HepG2 (cell line): Measurements from ENCODE around the gene SPTB. TPM values are rescaled to one million over a fixed set of nuclear protein-coding genes. Genes with fewer than 3 reads are reported as not detected.

Experiments used
- ATAC-seq: fragments of 200-7000 bp; cut with Tn5 transposase; 3 replicates; pipeline ENCODE4 v1.9.1; 2020; ENCODE audit warnings: mild to moderate bottlenecking, moderate library complexity
- BruUV-seq: library from RNA; stranded (reverse); fragments of 400-500 nt; replicated peaks from 2 replicates; lab custom pipeline; 2021; lab: Mats Ljungman, UMichigan
- CTCF ChIA-PET: fragments of 300-600 bp; formaldehyde crosslinking; extraction: SDS; loops from one replicate; lab custom pipeline; 2021; ENCODE audit warnings: low total read pairs, inconsistent platforms, low intra/inter-chr PET ratio; lab: Yijun Ruan, JAX
- POLR2A ChIA-PET: fragments of 350-600 bp; sonication (Branson Sonifier 250); formaldehyde crosslinking; loops from one replicate; lab custom pipeline; 2020; ENCODE audit warnings: antibody characterized with exemption, inconsistent platforms; lab: Yijun Ruan, JAX
- DNase-seq: peaks from one replicate; pipeline ENCODE4 v3.0.0-alpha.2; 2015; ENCODE audit warnings: low spot score
- FAIRE-seq: peaks from 3 replicates; lab custom pipeline; 2011; peaks lifted over from hg19 to GRCh38; lab: Jason Lieb, UNC
- H2AFZ ChIP-seq: one replicate; pipeline ENCODE4 v1.6.1; 2011; ENCODE audit warnings: low read length, inconsistent platforms
- H3K27ac ChIP-seq: fragments of 300-600 bp; 3 replicates; pipeline ENCODE4 v1.8.0; 2011; ENCODE audit warnings: mixed run types, mild to moderate bottlenecking, mixed read lengths, low read length, inconsistent platforms; ENCODE audit not compliant: insufficient read depth; ENCODE audit errors: extremely low read length
- H3K27me3 ChIP-seq, 2 experiments: fragments of 200-600 bp in 1 of 2; 2 replicates in 1 of 2; 3 replicates in 1 of 2; pipeline versions ENCODE4 v1.6.0 to v1.8.0; 2011; ENCODE audit warnings: low read length in 2 of 2, mild to moderate bottlenecking in 2 of 2, moderate library complexity in 2 of 2, inconsistent platforms in 1 of 2; ENCODE audit not compliant: insufficient read depth in 2 of 2, control insufficient read depth in 1 of 2
- H3K36me3 ChIP-seq, 2 experiments: fragments of 200-600 bp in 1 of 2; replicated peaks in 1 of 2; 2 replicates in 1 of 2; 3 replicates in 1 of 2; pipeline versions ENCODE4 v1.5.1 to v1.8.0; 2011; ENCODE audit warnings: low read length in 2 of 2, inconsistent platforms in 1 of 2; ENCODE audit not compliant: insufficient read depth in 2 of 2, control insufficient read depth in 1 of 2
- H3K4me1 ChIP-seq: 2 replicates; pipeline ENCODE4 v1.5.1; 2012; ENCODE audit warnings: low read length, inconsistent platforms; ENCODE audit not compliant: insufficient read depth
- H3K4me2 ChIP-seq: 2 replicates; pipeline ENCODE4 v1.6.0; 2011; ENCODE audit warnings: low read depth, low read length, inconsistent platforms
- H3K4me3 ChIP-seq, 3 experiments: fragments of 200-600 bp in 1 of 3; sonication (generic), shearing (Covaris generic) in 1 of 3; replicated peaks in 1 of 3; 2 replicates each; pipeline ENCODE4 v1.5.1; 2011 to 2016; ENCODE audit warnings: low read length in 3 of 3, inconsistent platforms in 2 of 3, low read depth in 2 of 3, mild to moderate bottlenecking in 2 of 3, control low read depth in 1 of 3, mixed read lengths in 1 of 3; ENCODE audit not compliant: insufficient read depth in 1 of 3
- H3K79me2 ChIP-seq: one replicate; pipeline ENCODE4 v1.6.1; 2011; ENCODE audit warnings: low read length, inconsistent platforms; ENCODE audit not compliant: insufficient read depth
- H3K9ac ChIP-seq: 2 replicates; pipeline ENCODE4 v1.6.0; 2011; ENCODE audit warnings: mild to moderate bottlenecking, low read depth, low read length, inconsistent platforms; ENCODE audit not compliant: insufficient read depth
- H3K9me3 ChIP-seq: 2 replicates; pipeline ENCODE4 v1.5.1; 2012; ENCODE audit warnings: mild to moderate bottlenecking, low read length
- H4K20me1 ChIP-seq: 2 replicates; pipeline ENCODE4 v1.6.0; 2011; ENCODE audit warnings: inconsistent platforms, mild to moderate bottlenecking, low read length, moderate library complexity; ENCODE audit not compliant: insufficient read depth
- DNMT1 ChIP-seq: sonication (generic); formaldehyde crosslinking; IDR thresholded peaks from 2 replicates; pipeline ENCODE4 v1.5.1; 2020; ENCODE audit warnings: mild to moderate bottlenecking, missing genetic modification reagents
- FOSL1 ChIP-seq: sonication (generic); formaldehyde crosslinking; IDR thresholded peaks from 2 replicates; pipeline ENCODE4 v1.9.0; 2021; ENCODE audit warnings: missing genetic modification reagents, borderline replicate concordance
- HMG20B ChIP-seq: conservative IDR thresholded peaks from 2 replicates; pipeline ENCODE4 v1.6.1; 2016; ENCODE audit warnings: missing genetic modification reagents, missing compliant biosample characterization
- ZBTB2 ChIP-seq: sonication (generic); formaldehyde crosslinking; IDR thresholded peaks from 2 replicates; pipeline ENCODE4 v1.8.0; 2022; ENCODE audit warnings: low read depth, missing genetic modification reagents
- ZFP36 ChIP-seq: fragments of 150-350 bp; IDR thresholded peaks from 2 replicates; pipeline ENCODE4 v1.6.1; 2018; ENCODE audit warnings: borderline replicate concordance, low read length, low read depth; ENCODE audit not compliant: partially characterized antibody
- ZNF292 ChIP-seq: sonication (generic); formaldehyde crosslinking; IDR thresholded peaks from 2 replicates; pipeline ENCODE4 v1.8.1; 2022; ENCODE audit warnings: mild to moderate bottlenecking, low read depth, missing genetic modification reagents, borderline replicate concordance
- WGBS: methylation state at CpG from one replicate; pipeline ENCODE4 v1.1.6; 2017; ENCODE audit warnings: low lambda C conversion rate; 5-methylcytosine and 5-hydroxymethylcytosine counted together
- in situ Hi-C: cut with HindIII; loops from 2 replicates; pipeline ENCODE4 v1.10.0; 2017; ENCODE audit warnings: low pct_unique_long_range_greater_than_20kb; ENCODE audit not compliant: extremely low pct_ligation_motif_present
- intact Hi-C: fragments of 100-400 bp; cut with micrococcal nuclease; formaldehyde crosslinking; loops from one replicate; pipeline ENCODE4 v1.10.0; 2022; ENCODE audit not compliant: unreplicated experiment
- polyA plus RNA-seq, 8 experiments: library from polyadenylated mRNA; depleted of rRNA in 3 of 8; stranded (reverse) in 7 of 8; unstranded in 1 of 8; fragments of >200 nt; fragmentation: Illumina TruSeq in 4 of 8; extraction: Trizol in 4 of 8; gene quantifications; 2 replicates each; pipeline versions ENCODE4 v1.2.1 to v1.2.3, GENCODE V29; 2011 to 2016; ENCODE audit warnings: low read depth in 4 of 8, missing spikeins in 1 of 8, mixed read lengths in 1 of 8; ENCODE audit not compliant: insufficient read depth in 1 of 8
- total RNA-seq, 5 experiments: library from RNA; depleted of rRNA; stranded (reverse); fragments of >200 nt; fragmentation: Illumina TruSeq; extraction: Trizol; gene quantifications; 2 replicates each; pipeline ENCODE4 v1.2.3, GENCODE V29; 2016; ENCODE audit warnings: low read depth in 1 of 5
- TF ChIP-seq, protein P1 (sequence below): sonication (generic); formaldehyde crosslinking; IDR thresholded peaks from 2 replicates; pipeline ENCODE4 v1.8.1; 2023; ENCODE audit warnings: missing genetic modification reagents, inconsistent platforms, borderline replicate concordance
- TF ChIP-seq, protein P2 (sequence below): sonication (generic); formaldehyde crosslinking; IDR thresholded peaks from 2 replicates; pipeline ENCODE4 v1.9.0; 2021; ENCODE audit warnings: missing genetic modification reagents, borderline replicate concordance

The SPTB gene
- total and polyA plus RNA-seq, 2 of the 13 experiments (the other 11 are each of a cell fraction or from before 2014, with no cell fraction given): 0.01 to 0.02 TPM

DNA sequence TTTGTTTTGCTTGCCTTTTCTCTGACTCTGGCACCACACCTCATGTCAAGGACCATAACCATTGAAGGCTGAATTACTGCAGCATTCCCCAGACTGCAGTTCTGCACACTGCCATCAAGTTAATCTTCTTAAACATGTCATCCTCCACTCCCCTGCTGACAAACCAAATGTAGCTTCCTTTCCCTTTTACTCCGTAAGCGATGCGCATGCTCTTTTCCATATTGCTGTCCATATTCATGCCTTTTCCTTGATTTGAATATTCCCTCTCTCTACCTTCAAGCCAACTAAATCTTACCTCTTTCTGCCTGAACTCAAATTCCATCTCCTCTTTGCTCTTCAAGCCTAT, 49.3 kb upstream of the SPTB start:
- H3K4me1 ChIP-seq: peaks cover 33% of the 10 kb centered on the region
- H2AFZ ChIP-seq: no peak overlapping the region
- no peak overlapping the region for H3K9ac ChIP-seq
- FAIRE-seq: no peak
- no peaks in the 10 kb centered on the region for H3K27me3 ChIP-seq
- in situ Hi-C loops: no loop called here
- CTCF ChIA-PET: no interaction called here
- 97% methylated on average over 3 of the region's 3 CpGs for WGBS
- BruUV-seq: no TSS peak
- H3K36me3 ChIP-seq: peaks cover 14 to 52% of the 10 kb centered on the region in 2 experiments
- H3K27ac ChIP-seq: no peak overlapping the region
- H3K4me2 ChIP-seq: no peak overlapping the region
- no peak overlapping the region for H3K4me3 ChIP-seq
- no peaks in the 10 kb centered on the region for H4K20me1 ChIP-seq
- intact Hi-C loops: no loop called here
- H3K79me2 ChIP-seq: no peaks in the 10 kb centered on the region
- ATAC-seq: no peak
- POLR2A ChIA-PET: no interaction called here
- TF ChIP-seq HMG20B (CRISPR knock-in tag) (no peak), DNMT1 (CRISPR knock-in tag) (no peak), ZBTB2 (no peak), FOSL1 (CRISPR knock-in tag) (no peak), ZFP36 (no peak), ZNF292 (no peak)
- TF ChIP-seq, protein P1, sequence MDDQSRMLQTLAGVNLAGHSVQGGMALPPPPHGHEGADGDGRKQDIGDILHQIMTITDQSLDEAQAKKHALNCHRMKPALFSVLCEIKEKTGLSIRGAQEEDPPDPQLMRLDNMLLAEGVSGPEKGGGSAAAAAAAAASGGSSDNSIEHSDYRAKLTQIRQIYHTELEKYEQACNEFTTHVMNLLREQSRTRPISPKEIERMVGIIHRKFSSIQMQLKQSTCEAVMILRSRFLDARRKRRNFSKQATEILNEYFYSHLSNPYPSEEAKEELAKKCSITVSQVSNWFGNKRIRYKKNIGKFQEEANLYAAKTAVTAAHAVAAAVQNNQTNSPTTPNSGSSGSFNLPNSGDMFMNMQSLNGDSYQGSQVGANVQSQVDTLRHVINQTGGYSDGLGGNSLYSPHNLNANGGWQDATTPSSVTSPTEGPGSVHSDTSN: no peak
- TF ChIP-seq, protein P2, sequence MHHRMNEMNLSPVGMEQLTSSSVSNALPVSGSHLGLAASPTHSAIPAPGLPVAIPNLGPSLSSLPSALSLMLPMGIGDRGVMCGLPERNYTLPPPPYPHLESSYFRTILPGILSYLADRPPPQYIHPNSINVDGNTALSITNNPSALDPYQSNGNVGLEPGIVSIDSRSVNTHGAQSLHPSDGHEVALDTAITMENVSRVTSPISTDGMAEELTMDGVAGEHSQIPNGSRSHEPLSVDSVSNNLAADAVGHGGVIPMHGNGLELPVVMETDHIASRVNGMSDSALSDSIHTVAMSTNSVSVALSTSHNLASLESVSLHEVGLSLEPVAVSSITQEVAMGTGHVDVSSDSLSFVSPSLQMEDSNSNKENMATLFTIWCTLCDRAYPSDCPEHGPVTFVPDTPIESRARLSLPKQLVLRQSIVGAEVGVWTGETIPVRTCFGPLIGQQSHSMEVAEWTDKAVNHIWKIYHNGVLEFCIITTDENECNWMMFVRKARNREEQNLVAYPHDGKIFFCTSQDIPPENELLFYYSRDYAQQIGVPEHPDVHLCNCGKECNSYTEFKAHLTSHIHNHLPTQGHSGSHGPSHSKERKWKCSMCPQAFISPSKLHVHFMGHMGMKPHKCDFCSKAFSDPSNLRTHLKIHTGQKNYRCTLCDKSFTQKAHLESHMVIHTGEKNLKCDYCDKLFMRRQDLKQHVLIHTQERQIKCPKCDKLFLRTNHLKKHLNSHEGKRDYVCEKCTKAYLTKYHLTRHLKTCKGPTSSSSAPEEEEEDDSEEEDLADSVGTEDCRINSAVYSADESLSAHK (CRISPR knock-in tag): no peak
- no peak for DNase-seq
- H3K9me3 ChIP-seq: no peaks in the 10 kb centered on the region
